K562 (cell line): ENCODE measurements around the gene DEFB114. TPM values are rescaled to one million over a fixed set of nuclear protein-coding genes. Genes with fewer than 3 reads are reported as not detected.

Experiments
- BRCA1 ChIP-seq, 2 experiments: fragments of 450-650 bp in 1 of 2; sonication (generic) in 1 of 2; formaldehyde crosslinking in 1 of 2; IDR thresholded peaks; 2 replicates each; pipeline versions ENCODE4 v1.5.0 to v1.6.1; 2017 to 2020; ENCODE audit warnings: mild to moderate bottlenecking in 1 of 2, missing genetic modification reagents in 1 of 2
- MAX ChIP-seq: sonication (generic); formaldehyde crosslinking; IDR thresholded peaks from 2 replicates; pipeline ENCODE4 v1.9.0; 2022; ENCODE audit warnings: mild to moderate bottlenecking, missing genetic modification reagents
- NFYB ChIP-seq: IDR thresholded peaks from 2 replicates; pipeline ENCODE4 v1.6.1; 2011; ENCODE audit warnings: mild to moderate bottlenecking, moderate library complexity; ENCODE audit not compliant: insufficient read length; ENCODE audit errors: extremely low read depth
- NR0B1 ChIP-seq: fragments of 450-650 bp; IDR thresholded peaks from one replicate; pipeline ENCODE4 v1.6.1; 2018; ENCODE audit warnings: mild to moderate bottlenecking, moderate library complexity; ENCODE audit not compliant: partially characterized antibody
- NR3C1 ChIP-seq: sonication (generic); formaldehyde crosslinking; IDR thresholded peaks from 2 replicates; pipeline ENCODE4 v1.8.1; 2022; ENCODE audit warnings: missing genetic modification reagents
- PML ChIP-seq: IDR thresholded peaks from 2 replicates; pipeline ENCODE4 v1.6.1; 2012; ENCODE audit warnings: low read length, inconsistent platforms
- RBM14 ChIP-seq: fragments of 200-400 bp; formaldehyde crosslinking; IDR thresholded peaks from 2 replicates; pipeline ENCODE4 v1.6.1; 2018; ENCODE audit warnings: low read depth, mild to moderate bottlenecking, low read length, moderate library complexity, borderline replicate concordance; ENCODE audit not compliant: insufficient read depth
- SMAD1 ChIP-seq: fragments of 150-350 bp; IDR thresholded peaks from 2 replicates; pipeline ENCODE4 v1.6.1; 2014; ENCODE audit warnings: low read length, low read depth; ENCODE audit not compliant: partially characterized antibody
- SMARCA5 ChIP-seq: fragments of 450-650 bp; IDR thresholded peaks from 2 replicates; pipeline ENCODE4 v1.6.1; 2016
- STAT5A ChIP-seq: IDR thresholded peaks from 2 replicates; pipeline ENCODE4 v1.6.1; 2012; ENCODE audit warnings: low read length, inconsistent platforms, borderline replicate concordance
- THRAP3 ChIP-seq: fragments of 450-650 bp; IDR thresholded peaks from 2 replicates; pipeline ENCODE4 v1.6.1; 2016; ENCODE audit warnings: mild to moderate bottlenecking, inconsistent platforms, borderline replicate concordance
- ZNF165 ChIP-seq: fragments of 250-450 bp; sonication (Bioruptor Pico); IDR thresholded peaks from 2 replicates; pipeline ENCODE4 v1.4.0; 2020; ENCODE audit warnings: borderline replicate concordance
- ZNF24 ChIP-seq: fragments of 450-650 bp; IDR thresholded peaks from 2 replicates; pipeline ENCODE4 v1.6.1; 2016
- ZNF518B ChIP-seq: fragments of 250-450 bp; sonication (Bioruptor Pico); IDR thresholded peaks from 2 replicates; pipeline ENCODE4 v1.5.0; 2021; ENCODE audit warnings: mild to moderate bottlenecking, moderate library complexity
- polyA plus RNA-seq, 8 experiments: library from polyadenylated mRNA; depleted of rRNA in 4 of 8; stranded (reverse) in 5 of 8; unstranded in 3 of 8; fragments of >200 nt; fragmentation: Nextera tagmentation in 2 of 8; fragmentation: Illumina TruSeq in 1 of 8; extraction: Ambion mirVana in 2 of 8; extraction: Trizol in 1 of 8; gene quantifications; 2 replicates each; pipeline versions ENCODE4 v1.2.1 to v1.2.3, GENCODE V29; 2011 to 2014; ENCODE audit warnings: inconsistent platforms in 1 of 8, missing spikeins in 1 of 8
- total RNA-seq, 7 experiments: library from RNA; depleted of rRNA in 6 of 7; stranded (reverse); fragments of >200 nt in 6 of 7; fragmentation: Illumina TruSeq in 2 of 7; extraction: Trizol in 2 of 7; gene quantifications; 2 replicates each; pipeline versions ENCODE4 v1.2.1 to v1.2.3, GENCODE V29; 2011 to 2021; ENCODE audit warnings: low replicate concordance in 1 of 7
- TF ChIP-seq, protein P1 (sequence below): sonication (generic); formaldehyde crosslinking; IDR thresholded peaks from 2 replicates; pipeline ENCODE4 v1.8.0; 2022; ENCODE audit warnings: missing genetic modification reagents, mild to moderate bottlenecking, moderate library complexity, borderline replicate concordance
- TF ChIP-seq, protein P2 (sequence below): sonication (generic); formaldehyde crosslinking; IDR thresholded peaks from 2 replicates; pipeline ENCODE4 v1.8.0; 2023; ENCODE audit warnings: mild to moderate bottlenecking, missing genetic modification reagents
- TF ChIP-seq, protein P3 (sequence below): fragments of 250-450 bp; sonication (Bioruptor Pico); IDR thresholded peaks from 2 replicates; pipeline ENCODE4 v1.8.0; 2021; ENCODE audit warnings: moderate library complexity, mild to moderate bottlenecking, inconsistent platforms
- TF ChIP-seq, protein P4 (sequence below): sonication (generic); IDR thresholded peaks from 2 replicates; pipeline ENCODE4 v1.6.1; 2016
- TF ChIP-seq, protein P5 (sequence below): fragments of 250-450 bp; sonication (Bioruptor Pico); IDR thresholded peaks from 2 replicates; pipeline ENCODE4 v1.5.0; 2021

The DEFB114 gene
- total and polyA plus RNA-seq, 9 of the 15 experiments (the other 6 are each of a cell fraction or from before 2014, with no cell fraction given): not detected

DNA sequence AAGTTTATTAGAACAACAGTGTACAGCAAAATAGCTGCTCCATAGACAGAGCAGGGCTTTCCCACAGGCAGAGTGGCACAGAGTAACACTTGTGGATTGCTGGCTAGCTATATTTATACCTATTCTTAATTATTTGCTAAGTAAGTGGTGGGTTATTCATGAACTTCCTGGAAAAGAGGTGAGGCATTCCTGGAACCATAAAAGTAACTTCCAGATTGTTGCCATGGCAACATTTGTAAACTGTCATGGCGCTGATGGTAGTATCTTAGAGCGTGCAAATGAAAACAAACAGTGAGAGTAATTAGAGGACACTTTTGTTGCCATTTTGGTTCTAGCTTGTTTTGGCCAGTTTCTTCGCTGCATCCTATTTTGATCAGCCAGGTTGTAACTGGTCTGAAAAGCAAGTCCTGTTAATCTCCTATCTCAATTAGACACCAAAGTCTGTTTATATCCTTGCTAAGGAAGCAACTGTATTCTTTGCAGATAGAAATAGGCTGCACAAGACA is 23.9 kb downstream of the DEFB114 start (continued):
- TF ChIP-seq SMARCA5 (no peak), ZNF165 (CRISPR knock-in tag) (no peak), NFYB (no peak), NR3C1 (CRISPR knock-in tag) (no peak), THRAP3 (no peak), ZNF518B (CRISPR knock-in tag) (no peak), ZNF24 (no peak), STAT5A (peak; percentile 100), PML (no peak; the same call in 1 of the 2 replicates), MAX (CRISPR knock-in tag) (no peak), NR0B1 (no peak), RBM14 (no peak), BRCA1 (IDR thresholded peaks at IDR 0.05) (no peak), BRCA1 (CRISPR knock-in tag; IDR thresholded peaks at IDR 0.05) (no peak), SMAD1 (no peak)
- TF ChIP-seq, protein P1, sequence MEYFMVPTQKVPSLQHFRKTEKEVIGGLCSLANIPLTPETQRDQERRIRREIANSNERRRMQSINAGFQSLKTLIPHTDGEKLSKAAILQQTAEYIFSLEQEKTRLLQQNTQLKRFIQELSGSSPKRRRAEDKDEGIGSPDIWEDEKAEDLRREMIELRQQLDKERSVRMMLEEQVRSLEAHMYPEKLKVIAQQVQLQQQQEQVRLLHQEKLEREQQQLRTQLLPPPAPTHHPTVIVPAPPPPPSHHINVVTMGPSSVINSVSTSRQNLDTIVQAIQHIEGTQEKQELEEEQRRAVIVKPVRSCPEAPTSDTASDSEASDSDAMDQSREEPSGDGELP (CRISPR knock-in tag): no peak
- TF ChIP-seq, protein P2, sequence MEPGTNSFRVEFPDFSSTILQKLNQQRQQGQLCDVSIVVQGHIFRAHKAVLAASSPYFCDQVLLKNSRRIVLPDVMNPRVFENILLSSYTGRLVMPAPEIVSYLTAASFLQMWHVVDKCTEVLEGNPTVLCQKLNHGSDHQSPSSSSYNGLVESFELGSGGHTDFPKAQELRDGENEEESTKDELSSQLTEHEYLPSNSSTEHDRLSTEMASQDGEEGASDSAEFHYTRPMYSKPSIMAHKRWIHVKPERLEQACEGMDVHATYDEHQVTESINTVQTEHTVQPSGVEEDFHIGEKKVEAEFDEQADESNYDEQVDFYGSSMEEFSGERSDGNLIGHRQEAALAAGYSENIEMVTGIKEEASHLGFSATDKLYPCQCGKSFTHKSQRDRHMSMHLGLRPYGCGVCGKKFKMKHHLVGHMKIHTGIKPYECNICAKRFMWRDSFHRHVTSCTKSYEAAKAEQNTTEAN (CRISPR knock-in tag): no peak
- TF ChIP-seq, protein P3, sequence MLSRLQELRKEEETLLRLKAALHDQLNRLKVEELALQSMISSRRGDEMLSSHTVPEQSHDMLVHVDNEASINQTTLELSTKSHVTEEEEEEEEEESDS: no peak
- TF ChIP-seq, protein P4, sequence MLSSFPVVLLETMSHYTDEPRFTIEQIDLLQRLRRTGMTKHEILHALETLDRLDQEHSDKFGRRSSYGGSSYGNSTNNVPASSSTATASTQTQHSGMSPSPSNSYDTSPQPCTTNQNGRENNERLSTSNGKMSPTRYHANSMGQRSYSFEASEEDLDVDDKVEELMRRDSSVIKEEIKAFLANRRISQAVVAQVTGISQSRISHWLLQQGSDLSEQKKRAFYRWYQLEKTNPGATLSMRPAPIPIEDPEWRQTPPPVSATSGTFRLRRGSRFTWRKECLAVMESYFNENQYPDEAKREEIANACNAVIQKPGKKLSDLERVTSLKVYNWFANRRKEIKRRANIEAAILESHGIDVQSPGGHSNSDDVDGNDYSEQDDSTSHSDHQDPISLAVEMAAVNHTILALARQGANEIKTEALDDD: peak; percentile 92
- TF ChIP-seq, protein P5, sequence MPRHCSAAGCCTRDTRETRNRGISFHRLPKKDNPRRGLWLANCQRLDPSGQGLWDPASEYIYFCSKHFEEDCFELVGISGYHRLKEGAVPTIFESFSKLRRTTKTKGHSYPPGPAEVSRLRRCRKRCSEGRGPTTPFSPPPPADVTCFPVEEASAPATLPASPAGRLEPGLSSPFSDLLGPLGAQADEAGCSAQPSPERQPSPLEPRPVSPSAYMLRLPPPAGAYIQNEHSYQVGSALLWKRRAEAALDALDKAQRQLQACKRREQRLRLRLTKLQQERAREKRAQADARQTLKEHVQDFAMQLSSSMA (CRISPR knock-in tag): no peak
